ENCODE measurements around the gene CEMIP. TPM values are rescaled to one million over a fixed set of nuclear protein-coding genes. Genes with fewer than 3 reads are reported as not detected.

The CEMIP gene
- total RNA-seq, 1 donor from 2014 or later = under 0.01 TPM

DNA sequence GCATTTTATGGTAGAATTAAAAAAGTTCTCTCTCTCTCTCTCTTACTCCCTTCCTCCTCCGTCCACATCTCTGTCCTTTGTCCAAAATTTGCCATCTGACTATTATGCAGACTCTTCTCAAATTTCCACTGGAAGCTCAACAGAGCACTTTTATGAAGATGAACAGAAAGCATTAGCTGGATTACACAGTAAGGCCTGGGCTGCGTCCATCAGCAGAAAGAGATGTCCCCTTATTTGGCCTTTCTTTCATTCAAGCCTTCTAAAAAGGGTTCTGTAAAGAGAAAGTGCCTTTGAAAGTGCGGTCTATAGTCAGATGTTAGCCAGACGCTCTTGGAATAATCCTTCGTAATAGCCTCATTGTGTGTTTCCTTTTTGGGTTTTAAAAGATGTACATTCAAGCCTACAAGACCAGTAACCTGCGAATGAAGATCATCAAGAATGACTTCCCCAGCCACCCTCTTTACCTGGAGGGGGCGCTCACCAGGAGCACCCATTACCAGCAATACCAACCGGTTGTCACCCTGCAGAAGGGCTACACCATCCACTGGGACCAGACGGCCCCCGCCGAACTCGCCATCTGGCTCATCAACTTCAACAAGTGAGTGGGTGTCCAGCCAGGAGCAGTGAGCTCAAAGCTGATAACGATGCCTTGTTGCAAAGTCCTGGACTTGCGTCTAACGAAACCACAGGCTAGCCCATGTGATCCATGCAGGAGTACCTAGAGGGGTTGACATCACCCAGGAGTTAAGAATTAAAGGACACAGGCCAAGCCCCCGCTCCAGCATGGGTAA is 157.3 kb downstream of the CEMIP start:
- Histone ChIP-seq H3K27me3 (ENCODE audit: control insufficient read depth, insufficient read depth, low read length) (no peaks in the 10 kb centered on the region), H3K36me3 (ENCODE audit: control insufficient read depth, insufficient read depth, low read length) (no peaks in the 10 kb centered on the region), H3K4me3 (ENCODE audit: low read depth, low read length) (no peak overlapping the region)
- no peak for DNase-seq (ENCODE audit: low read depth)
- TF ChIP-seq, protein P1, sequence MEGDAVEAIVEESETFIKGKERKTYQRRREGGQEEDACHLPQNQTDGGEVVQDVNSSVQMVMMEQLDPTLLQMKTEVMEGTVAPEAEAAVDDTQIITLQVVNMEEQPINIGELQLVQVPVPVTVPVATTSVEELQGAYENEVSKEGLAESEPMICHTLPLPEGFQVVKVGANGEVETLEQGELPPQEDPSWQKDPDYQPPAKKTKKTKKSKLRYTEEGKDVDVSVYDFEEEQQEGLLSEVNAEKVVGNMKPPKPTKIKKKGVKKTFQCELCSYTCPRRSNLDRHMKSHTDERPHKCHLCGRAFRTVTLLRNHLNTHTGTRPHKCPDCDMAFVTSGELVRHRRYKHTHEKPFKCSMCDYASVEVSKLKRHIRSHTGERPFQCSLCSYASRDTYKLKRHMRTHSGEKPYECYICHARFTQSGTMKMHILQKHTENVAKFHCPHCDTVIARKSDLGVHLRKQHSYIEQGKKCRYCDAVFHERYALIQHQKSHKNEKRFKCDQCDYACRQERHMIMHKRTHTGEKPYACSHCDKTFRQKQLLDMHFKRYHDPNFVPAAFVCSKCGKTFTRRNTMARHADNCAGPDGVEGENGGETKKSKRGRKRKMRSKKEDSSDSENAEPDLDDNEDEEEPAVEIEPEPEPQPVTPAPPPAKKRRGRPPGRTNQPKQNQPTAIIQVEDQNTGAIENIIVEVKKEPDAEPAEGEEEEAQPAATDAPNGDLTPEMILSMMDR (IDR thresholded peaks at IDR 0.05; ENCODE audit: insufficient read depth, low read length, poor library complexity, severe bottlenecking) = no peak

DNA sequence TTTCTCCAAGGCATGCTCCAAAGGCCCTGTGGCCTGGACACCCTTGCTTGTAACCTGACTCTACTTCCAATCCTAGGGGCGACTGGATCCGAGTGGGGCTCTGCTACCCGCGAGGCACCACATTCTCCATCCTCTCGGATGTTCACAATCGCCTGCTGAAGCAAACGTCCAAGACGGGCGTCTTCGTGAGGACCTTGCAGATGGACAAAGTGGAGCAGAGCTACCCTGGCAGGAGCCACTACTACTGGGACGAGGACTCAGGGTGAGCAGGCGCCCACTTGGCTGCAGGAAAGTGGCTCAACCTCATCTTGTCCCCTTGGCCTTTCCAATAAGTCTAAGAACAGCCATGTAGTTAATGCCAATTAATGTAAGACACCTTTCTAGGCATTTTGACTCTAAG is 158.5 kb downstream of the CEMIP start:
- DNase-seq (ENCODE audit: low read depth) = no peak
- TF ChIP-seq, protein P1 (IDR thresholded peaks at IDR 0.05; ENCODE audit: insufficient read depth, low read length, poor library complexity, severe bottlenecking) = no peak
- H3K4me3 ChIP-seq (ENCODE audit: low read depth, low read length) = no peak overlapping the region
- H3K36me3 ChIP-seq (ENCODE audit: control insufficient read depth, insufficient read depth, low read length) = no peaks in the 10 kb centered on the region
- no peaks in the 10 kb centered on the region for H3K27me3 ChIP-seq (ENCODE audit: control insufficient read depth, insufficient read depth, low read length)

DNA sequence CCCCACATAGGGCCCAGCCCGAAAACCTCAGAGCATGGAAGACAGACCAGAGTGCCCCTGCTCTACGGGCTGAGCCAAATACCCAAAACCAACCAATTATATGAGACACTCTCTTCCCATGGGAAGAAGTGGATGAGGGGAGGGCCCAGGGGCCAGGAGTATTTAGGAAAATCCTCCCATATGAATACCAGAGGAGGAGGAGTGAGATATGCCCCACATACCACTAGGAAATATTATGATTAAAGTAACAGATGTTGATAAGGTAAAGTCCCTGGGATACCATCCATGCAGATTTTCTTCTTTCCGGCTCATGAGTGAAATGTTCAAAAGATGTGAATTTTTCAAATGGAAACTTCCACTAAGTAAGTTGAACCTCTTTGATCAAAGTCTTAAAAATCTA is 160.0 kb downstream of the CEMIP start:
- Histone ChIP-seq H3K27me3 (ENCODE audit: control insufficient read depth, insufficient read depth, low read length) (no peaks in the 10 kb centered on the region), H3K4me3 (ENCODE audit: low read depth, low read length) (no peak overlapping the region), H3K36me3 (ENCODE audit: control insufficient read depth, insufficient read depth, low read length) (no peaks in the 10 kb centered on the region)
- DNase-seq (ENCODE audit: low read depth) = no peak
- TF ChIP-seq, protein P1 (IDR thresholded peaks at IDR 0.05; ENCODE audit: insufficient read depth, low read length, poor library complexity, severe bottlenecking) = no peak

DNA sequence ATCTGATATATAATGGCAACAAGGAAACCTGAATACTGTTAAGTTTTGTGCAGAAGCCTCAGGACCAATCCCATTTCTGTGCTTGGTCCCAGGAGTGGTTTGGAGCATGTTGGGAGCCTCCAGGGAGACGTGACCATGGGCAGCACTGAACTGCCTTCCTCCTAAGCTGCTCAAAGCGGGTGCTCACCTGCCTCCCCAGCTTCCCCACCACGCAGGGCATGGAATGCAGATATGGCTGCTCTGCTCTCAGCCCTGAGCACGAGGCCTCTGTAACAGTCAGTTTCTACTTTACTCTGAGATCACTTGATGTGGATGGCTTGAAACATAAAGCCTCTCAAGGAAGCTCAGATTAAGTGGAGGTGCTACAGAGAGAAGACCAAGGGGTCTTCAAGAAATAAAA is 161.2 kb downstream of the CEMIP start:
- Histone ChIP-seq H3K27me3 (ENCODE audit: control insufficient read depth, insufficient read depth, low read length) (no peaks in the 10 kb centered on the region), H3K36me3 (ENCODE audit: control insufficient read depth, insufficient read depth, low read length) (no peaks in the 10 kb centered on the region), H3K4me3 (ENCODE audit: low read depth, low read length) (no peak overlapping the region)
- TF ChIP-seq, protein P1 (IDR thresholded peaks at IDR 0.05; ENCODE audit: insufficient read depth, low read length, poor library complexity, severe bottlenecking) = no peak
- DNase-seq (ENCODE audit: low read depth) = no peak

DNA sequence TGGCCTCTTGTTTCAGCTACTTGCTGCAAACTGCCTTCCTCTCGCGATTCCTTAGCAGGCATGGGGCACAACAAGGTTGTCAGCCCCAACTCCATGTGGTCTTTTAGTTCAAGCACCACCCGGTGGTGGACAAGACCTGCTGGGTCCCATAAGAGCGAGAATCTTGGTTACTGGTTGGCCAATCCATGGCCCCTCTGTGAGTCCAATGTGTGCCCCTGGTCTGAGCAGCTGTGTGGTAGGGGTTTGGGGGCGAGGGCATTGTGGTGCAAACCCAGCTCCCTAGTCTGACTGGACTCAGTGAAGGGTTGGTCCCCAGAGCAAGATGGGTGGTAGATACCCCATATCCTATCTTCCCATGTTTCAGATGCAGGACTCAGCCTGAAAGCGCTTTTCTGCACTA is 161.7 kb downstream of the CEMIP start:
- no peak for DNase-seq (ENCODE audit: low read depth)
- no peaks in the 10 kb centered on the region for H3K27me3 ChIP-seq (ENCODE audit: control insufficient read depth, insufficient read depth, low read length)
- TF ChIP-seq, protein P1 (IDR thresholded peaks at IDR 0.05; ENCODE audit: insufficient read depth, low read length, poor library complexity, severe bottlenecking) = no peak
- no peaks in the 10 kb centered on the region for H3K36me3 ChIP-seq (ENCODE audit: control insufficient read depth, insufficient read depth, low read length)
- no peak overlapping the region for H3K4me3 ChIP-seq (ENCODE audit: low read depth, low read length)

DNA sequence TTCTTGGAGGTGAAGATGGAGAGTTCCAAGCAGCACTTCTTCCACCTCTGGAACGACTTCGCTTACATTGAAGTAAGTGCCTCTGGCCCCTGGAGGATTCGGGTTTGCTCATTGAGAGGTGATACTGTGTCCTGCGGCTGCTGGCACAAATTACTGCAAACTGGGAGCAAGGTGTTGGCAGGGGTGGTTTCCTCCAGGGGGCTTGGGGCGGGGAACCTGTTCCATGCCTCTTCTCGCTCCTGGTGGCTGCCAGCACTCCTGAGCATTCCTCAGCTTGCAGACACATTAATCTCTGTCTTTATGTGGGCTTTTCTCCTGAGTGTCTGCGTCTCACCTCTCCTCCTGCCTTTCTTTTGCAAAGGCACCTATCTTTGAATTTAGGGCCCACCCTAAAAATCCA is 163.1 kb downstream of the CEMIP start:
- TF ChIP-seq, protein P1 (IDR thresholded peaks at IDR 0.05; ENCODE audit: insufficient read depth, low read length, poor library complexity, severe bottlenecking) = no peak
- DNase-seq (ENCODE audit: low read depth) = no peak
- no peaks in the 10 kb centered on the region for H3K36me3 ChIP-seq (ENCODE audit: control insufficient read depth, insufficient read depth, low read length)
- H3K4me3 ChIP-seq (ENCODE audit: low read depth, low read length) = no peak overlapping the region
- no peaks in the 10 kb centered on the region for H3K27me3 ChIP-seq (ENCODE audit: control insufficient read depth, insufficient read depth, low read length)

All from kidney epithelial cell (primary cell).